SK-N-SH treated with all-trans-retinoic acid at 6 μM for 48 hours (cell line): ENCODE measurements around the gene HDGF.

Source experiments
- ATAC-seq: fragments of 200-7000 bp; cut with Tn5 transposase; 3 replicates; pipeline ENCODE4 v1.9.1; 2020; ENCODE audit warnings: mild to moderate bottlenecking, moderate library complexity
- ARNTL ChIP-seq: fragments of 450-650 bp; formaldehyde crosslinking; IDR thresholded peaks from 2 replicates; pipeline ENCODE4 v1.5.0; 2020; ENCODE audit warnings: low read depth, mild to moderate bottlenecking, moderate library complexity, borderline replicate concordance
- BACH2 ChIP-seq: fragments of 250-450 bp; sonication (Bioruptor Pico); IDR thresholded peaks from 2 replicates; pipeline ENCODE4 v1.9.0; 2021; ENCODE audit warnings: mild to moderate bottlenecking, borderline replicate concordance
- CREB5 ChIP-seq: fragments of 250-450 bp; sonication (Bioruptor Pico); IDR thresholded peaks from 2 replicates; pipeline ENCODE4 v1.5.1; 2020; ENCODE audit warnings: low read depth, mild to moderate bottlenecking, moderate library complexity
- CSDC2 ChIP-seq: fragments of 250-450 bp; sonication (Bioruptor Pico); IDR thresholded peaks from 2 replicates; pipeline ENCODE4 v1.5.0; 2020; ENCODE audit warnings: mild to moderate bottlenecking, moderate library complexity
- CSRNP3 ChIP-seq: fragments of 250-450 bp; sonication (Bioruptor Pico); IDR thresholded peaks from 2 replicates; pipeline ENCODE4 v1.5.1; 2021; ENCODE audit warnings: mild to moderate bottlenecking, moderate library complexity
- ESRRG ChIP-seq: fragments of 250-450 bp; sonication (Bioruptor Pico); IDR thresholded peaks from 2 replicates; pipeline ENCODE4 v1.6.1; 2021; ENCODE audit warnings: mild to moderate bottlenecking
- GLIS3 ChIP-seq: fragments of 250-450 bp; sonication (Bioruptor Pico); IDR thresholded peaks from 2 replicates; pipeline ENCODE4 v1.5.0; 2020; ENCODE audit warnings: mild to moderate bottlenecking, moderate library complexity
- PPARA ChIP-seq: fragments of 250-450 bp; sonication (Bioruptor Pico); IDR thresholded peaks from 2 replicates; pipeline ENCODE4 v1.5.0; 2020; ENCODE audit warnings: mild to moderate bottlenecking, borderline replicate concordance
- RARB ChIP-seq: fragments of 250-450 bp; sonication (Bioruptor Pico); IDR thresholded peaks from 2 replicates; pipeline ENCODE4 v1.8.0; 2021; ENCODE audit warnings: mild to moderate bottlenecking, moderate library complexity
- TCF4 ChIP-seq: fragments of 250-450 bp; sonication (Bioruptor Pico); IDR thresholded peaks from 2 replicates; pipeline ENCODE4 v1.8.0; 2021; ENCODE audit warnings: mild to moderate bottlenecking, moderate library complexity, borderline replicate concordance
- TOX ChIP-seq: fragments of 250-450 bp; sonication (Bioruptor Pico); IDR thresholded peaks from 2 replicates; pipeline ENCODE4 v1.8.0; 2021; ENCODE audit warnings: mild to moderate bottlenecking, moderate library complexity, borderline replicate concordance
- TSHZ2 ChIP-seq: fragments of 250-450 bp; sonication (Bioruptor Pico); IDR thresholded peaks from 2 replicates; pipeline ENCODE4 v1.5.0; 2020; ENCODE audit warnings: mild to moderate bottlenecking, moderate library complexity
- ZC3H10 ChIP-seq: fragments of 250-450 bp; sonication (Bioruptor Pico); IDR thresholded peaks from 2 replicates; pipeline ENCODE4 v1.5.1; 2021; ENCODE audit warnings: mild to moderate bottlenecking, moderate library complexity
- ZFP3 ChIP-seq: fragments of 250-450 bp; sonication (Bioruptor Pico); IDR thresholded peaks from 2 replicates; pipeline ENCODE4 v1.5.0; 2020; ENCODE audit warnings: mild to moderate bottlenecking, moderate library complexity
- ZFP30 ChIP-seq: fragments of 450-650 bp; formaldehyde crosslinking; IDR thresholded peaks from 2 replicates; pipeline ENCODE4 v1.5.0; 2022; ENCODE audit warnings: mild to moderate bottlenecking, moderate library complexity
- ZNF70 ChIP-seq: fragments of 450-650 bp; formaldehyde crosslinking; IDR thresholded peaks from 2 replicates; pipeline ENCODE4 v1.5.0; 2020; ENCODE audit warnings: mild to moderate bottlenecking, moderate library complexity
- ZNF8 ChIP-seq: fragments of 450-650 bp; formaldehyde crosslinking; IDR thresholded peaks from 2 replicates; pipeline ENCODE4 v1.5.0; 2020; ENCODE audit warnings: mild to moderate bottlenecking, moderate library complexity
- TF ChIP-seq, protein P1 (sequence below): fragments of 250-450 bp; sonication (Bioruptor Pico); IDR thresholded peaks from 2 replicates; pipeline ENCODE4 v1.8.0; 2021; ENCODE audit warnings: low read depth, mild to moderate bottlenecking, moderate library complexity, borderline replicate concordance
- TF ChIP-seq, protein P2 (sequence below): fragments of 250-450 bp; sonication (Bioruptor Pico); IDR thresholded peaks from 2 replicates; pipeline ENCODE4 v1.8.0; 2020; ENCODE audit warnings: mild to moderate bottlenecking, moderate library complexity, borderline replicate concordance

HDGF gene

DNA sequence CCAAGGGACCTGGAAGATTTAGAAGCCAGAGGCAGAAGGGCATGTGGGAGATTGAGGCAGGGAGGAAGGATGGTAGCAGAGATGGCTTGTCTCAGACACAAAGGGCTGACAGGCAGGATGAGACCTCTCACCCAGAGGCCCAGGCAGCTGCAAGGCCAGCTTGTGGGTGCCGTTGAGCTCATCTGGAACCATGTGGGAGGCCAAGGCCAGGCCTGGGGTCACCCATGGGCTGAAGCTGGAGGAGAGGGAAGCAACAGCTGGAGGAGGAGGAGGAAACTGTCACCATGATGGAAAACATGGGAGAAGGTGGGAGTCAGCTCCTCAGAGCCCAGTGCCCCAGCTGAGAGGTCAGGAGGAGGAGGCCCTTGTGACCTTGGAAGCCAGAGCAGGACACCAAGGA is 52.5 kb downstream of the HDGF start:
- no peak for ATAC-seq
- TF ChIP-seq TSHZ2 (CRISPR knock-in tag) (no peak), PPARA (CRISPR knock-in tag) (no peak), CSRNP3 (CRISPR knock-in tag) (no peak), GLIS3 (no peak), ZC3H10 (CRISPR knock-in tag) (no peak), ZNF70 (no peak), ARNTL (no peak), RARB (no peak; the same call in 1 of the 2 replicates), ESRRG (no peak)

DNA sequence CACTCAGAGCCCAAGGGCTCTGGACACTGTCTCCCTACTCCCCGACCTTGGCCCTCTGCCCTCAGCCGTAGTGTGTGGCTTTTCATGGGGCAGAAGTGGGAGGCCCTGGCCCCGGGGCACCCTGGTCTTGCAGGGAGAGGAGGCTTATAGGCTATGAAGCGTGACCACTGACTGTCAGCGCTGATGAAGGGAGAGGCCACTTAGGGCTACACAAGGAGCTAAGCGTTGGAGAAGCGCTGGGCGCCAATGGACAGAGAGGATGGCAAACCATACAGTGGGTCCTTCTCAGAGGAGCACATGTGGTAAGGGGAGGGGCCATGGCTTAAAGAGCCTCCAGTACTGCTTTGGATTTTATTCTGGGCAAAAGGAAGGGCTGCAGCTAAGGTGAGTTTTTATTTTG is 54.0 kb downstream of the HDGF start:
- no peak for TF ChIP-seq GLIS3
- TF ChIP-seq TOX (CRISPR knock-in tag) = peak; percentile 51; the same call in 1 of the 2 replicates
- no peak for TF ChIP-seq ZC3H10 (CRISPR knock-in tag)
- no peak; the same call in 2 of the 3 replicates for ATAC-seq

DNA sequence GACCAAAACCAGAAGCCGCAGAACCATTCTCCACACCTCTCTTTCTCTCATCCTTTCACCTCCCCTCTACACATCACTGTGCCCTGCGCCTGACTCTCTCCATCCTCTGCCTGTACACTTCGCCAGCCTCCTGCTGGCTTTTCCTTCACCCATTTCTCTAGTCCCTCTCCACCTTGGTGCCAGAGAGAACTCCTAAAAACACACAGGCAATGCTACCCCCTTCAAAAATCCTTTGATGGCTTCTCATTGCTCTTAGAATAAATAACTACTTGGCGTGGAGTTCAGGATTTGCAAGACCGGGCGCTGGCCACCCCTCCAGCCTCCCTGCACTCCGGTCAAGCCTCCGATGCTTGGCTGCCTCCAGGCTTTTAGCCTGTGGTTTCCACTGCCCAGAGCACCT is 54.7 kb downstream of the HDGF start:
- TF ChIP-seq ZC3H10 (CRISPR knock-in tag) = no peak
- no peak for TF ChIP-seq ZFP3
- TF ChIP-seq ARNTL = no peak
- TF ChIP-seq TCF4 = no peak
- TF ChIP-seq TOX (CRISPR knock-in tag) = peak; percentile 97
- TF ChIP-seq CSRNP3 (CRISPR knock-in tag) = peak; percentile 74
- TF ChIP-seq ZNF8 (CRISPR knock-in tag) = no peak
- TF ChIP-seq RARB = peak; percentile 93; the same call in 1 of the 2 replicates
- TF ChIP-seq, protein P1, sequence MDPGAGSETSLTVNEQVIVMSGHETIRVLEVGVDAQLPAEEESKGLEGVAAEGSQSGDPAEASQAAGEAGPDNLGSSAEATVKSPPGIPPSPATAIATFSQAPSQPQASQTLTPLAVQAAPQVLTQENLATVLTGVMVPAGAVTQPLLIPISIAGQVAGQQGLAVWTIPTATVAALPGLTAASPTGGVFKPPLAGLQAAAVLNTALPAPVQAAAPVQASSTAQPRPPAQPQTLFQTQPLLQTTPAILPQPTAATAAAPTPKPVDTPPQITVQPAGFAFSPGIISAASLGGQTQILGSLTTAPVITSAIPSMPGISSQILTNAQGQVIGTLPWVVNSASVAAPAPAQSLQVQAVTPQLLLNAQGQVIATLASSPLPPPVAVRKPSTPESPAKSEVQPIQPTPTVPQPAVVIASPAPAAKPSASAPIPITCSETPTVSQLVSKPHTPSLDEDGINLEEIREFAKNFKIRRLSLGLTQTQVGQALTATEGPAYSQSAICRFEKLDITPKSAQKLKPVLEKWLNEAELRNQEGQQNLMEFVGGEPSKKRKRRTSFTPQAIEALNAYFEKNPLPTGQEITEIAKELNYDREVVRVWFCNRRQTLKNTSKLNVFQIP (CRISPR knock-in tag) = no peak
- no peak for TF ChIP-seq PPARA (CRISPR knock-in tag)
- TF ChIP-seq, all 23 proteins: peak for 3

DNA sequence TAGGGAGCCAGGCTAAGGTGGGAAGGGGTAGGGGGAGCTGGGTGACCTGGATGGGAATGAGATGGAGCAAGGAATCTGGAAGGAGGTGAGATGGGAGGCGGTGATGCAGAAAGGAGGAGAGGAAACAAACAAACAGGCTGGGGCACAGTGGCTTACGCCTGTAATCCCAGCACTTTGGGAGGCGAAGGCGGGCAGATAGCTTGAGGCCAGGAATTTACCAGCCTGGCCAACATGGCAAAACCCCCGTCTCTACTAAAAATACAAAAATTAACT is 56.8 kb downstream of the HDGF start:
- TF ChIP-seq TOX (CRISPR knock-in tag) (no peak), ZFP30 (CRISPR knock-in tag) (no peak), ZNF70 (no peak), ZNF8 (CRISPR knock-in tag) (no peak), ESRRG (no peak), CSRNP3 (CRISPR knock-in tag) (no peak), ZC3H10 (CRISPR knock-in tag) (no peak), ARNTL (no peak), GLIS3 (no peak), CSDC2 (CRISPR knock-in tag) (no peak), TCF4 (no peak), BACH2 (CRISPR knock-in tag) (no peak), CREB5 (no peak), PPARA (CRISPR knock-in tag) (no peak), RARB (no peak), ZFP3 (no peak)
- TF ChIP-seq, protein P2, sequence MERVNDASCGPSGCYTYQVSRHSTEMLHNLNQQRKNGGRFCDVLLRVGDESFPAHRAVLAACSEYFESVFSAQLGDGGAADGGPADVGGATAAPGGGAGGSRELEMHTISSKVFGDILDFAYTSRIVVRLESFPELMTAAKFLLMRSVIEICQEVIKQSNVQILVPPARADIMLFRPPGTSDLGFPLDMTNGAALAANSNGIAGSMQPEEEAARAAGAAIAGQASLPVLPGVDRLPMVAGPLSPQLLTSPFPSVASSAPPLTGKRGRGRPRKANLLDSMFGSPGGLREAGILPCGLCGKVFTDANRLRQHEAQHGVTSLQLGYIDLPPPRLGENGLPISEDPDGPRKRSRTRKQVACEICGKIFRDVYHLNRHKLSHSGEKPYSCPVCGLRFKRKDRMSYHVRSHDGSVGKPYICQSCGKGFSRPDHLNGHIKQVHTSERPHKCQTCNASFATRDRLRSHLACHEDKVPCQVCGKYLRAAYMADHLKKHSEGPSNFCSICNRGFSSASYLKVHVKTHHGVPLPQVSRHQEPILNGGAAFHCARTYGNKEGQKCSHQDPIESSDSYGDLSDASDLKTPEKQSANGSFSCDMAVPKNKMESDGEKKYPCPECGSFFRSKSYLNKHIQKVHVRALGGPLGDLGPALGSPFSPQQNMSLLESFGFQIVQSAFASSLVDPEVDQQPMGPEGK (CRISPR knock-in tag) = no peak
- TF ChIP-seq, protein P1 (CRISPR knock-in tag) = no peak
- no peak for ATAC-seq

More for the DNA sequence above, 54.7 kb downstream of the HDGF start:
- no peak for ATAC-seq
